Neutrophil (primary cell): ENCODE data around the gene PDE1A.

Source experiments
- H3K27ac ChIP-seq: fragments of 200-600 bp; sonication (generic); 2 replicates; pipeline ENCODE4 v1.5.1; 2016; ENCODE audit warnings: mild to moderate bottlenecking, moderate library complexity
- H3K27me3 ChIP-seq: fragments of 200-600 bp; sonication (generic); 2 replicates; pipeline ENCODE4 v1.6.0; 2016; ENCODE audit warnings: mild to moderate bottlenecking
- H3K36me3 ChIP-seq: fragments of 200-600 bp; sonication (generic); 2 replicates; pipeline ENCODE4 v1.5.1; 2017
- H3K4me1 ChIP-seq, 2 experiments: fragments of 200-600 bp in 1 of 2; sonication (generic) in 1 of 2; 1 replicate in 1 of 2; 2 replicates in 1 of 2; pipeline versions ENCODE4 v1.5.1 to v1.6.1; 2013 to 2016; ENCODE audit warnings: low read depth in 1 of 2, low read length in 1 of 2, mild to moderate bottlenecking in 1 of 2, moderate library complexity in 1 of 2; ENCODE audit not compliant: control insufficient read depth in 1 of 2, insufficient read depth in 1 of 2
- H3K4me3 ChIP-seq, 2 experiments: fragments of 200-600 bp in 1 of 2; sonication (generic) in 1 of 2; 1 replicate in 1 of 2; 2 replicates in 1 of 2; pipeline ENCODE4 v1.5.1; 2013 to 2016; ENCODE audit warnings: low read depth in 1 of 2, low read length in 1 of 2, mild to moderate bottlenecking in 1 of 2, moderate library complexity in 1 of 2
- H3K9me3 ChIP-seq: fragments of 200-600 bp; sonication (generic); 2 replicates; pipeline ENCODE4 v1.5.1; 2016
- TF ChIP-seq, protein P1 (sequence below): fragments of 200-600 bp; sonication (generic); IDR thresholded peaks from 2 replicates; pipeline ENCODE4 v1.5.1; 2016; ENCODE audit warnings: antibody characterized with exemption

Gene PDE1A

DNA sequence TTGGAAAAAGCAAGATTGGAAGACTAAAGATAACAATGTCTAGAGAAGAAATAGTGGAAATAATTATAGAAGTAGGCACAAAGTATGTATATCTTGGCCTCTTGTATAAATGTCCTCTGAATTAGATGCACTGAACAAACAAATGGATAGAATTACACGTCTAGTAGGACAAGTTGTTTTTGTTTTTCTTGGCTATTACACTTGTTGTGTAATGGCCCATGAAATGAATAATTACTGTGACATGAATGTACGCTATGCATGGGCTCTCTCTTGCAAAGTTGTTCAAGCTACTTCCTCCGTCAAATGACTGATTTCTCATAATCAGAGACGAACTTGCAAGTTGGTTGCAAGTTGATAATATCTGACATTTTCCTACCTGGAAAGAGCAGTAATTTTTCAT, 126.2 kb downstream of the PDE1A start:
- TF ChIP-seq, protein P1, sequence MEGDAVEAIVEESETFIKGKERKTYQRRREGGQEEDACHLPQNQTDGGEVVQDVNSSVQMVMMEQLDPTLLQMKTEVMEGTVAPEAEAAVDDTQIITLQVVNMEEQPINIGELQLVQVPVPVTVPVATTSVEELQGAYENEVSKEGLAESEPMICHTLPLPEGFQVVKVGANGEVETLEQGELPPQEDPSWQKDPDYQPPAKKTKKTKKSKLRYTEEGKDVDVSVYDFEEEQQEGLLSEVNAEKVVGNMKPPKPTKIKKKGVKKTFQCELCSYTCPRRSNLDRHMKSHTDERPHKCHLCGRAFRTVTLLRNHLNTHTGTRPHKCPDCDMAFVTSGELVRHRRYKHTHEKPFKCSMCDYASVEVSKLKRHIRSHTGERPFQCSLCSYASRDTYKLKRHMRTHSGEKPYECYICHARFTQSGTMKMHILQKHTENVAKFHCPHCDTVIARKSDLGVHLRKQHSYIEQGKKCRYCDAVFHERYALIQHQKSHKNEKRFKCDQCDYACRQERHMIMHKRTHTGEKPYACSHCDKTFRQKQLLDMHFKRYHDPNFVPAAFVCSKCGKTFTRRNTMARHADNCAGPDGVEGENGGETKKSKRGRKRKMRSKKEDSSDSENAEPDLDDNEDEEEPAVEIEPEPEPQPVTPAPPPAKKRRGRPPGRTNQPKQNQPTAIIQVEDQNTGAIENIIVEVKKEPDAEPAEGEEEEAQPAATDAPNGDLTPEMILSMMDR: no peak
- Histone ChIP-seq H3K27me3 (no peaks in the 10 kb centered on the region), H3K27ac (no peak overlapping the region), H3K4me3 (no peak overlapping the region), H3K4me1 (no peaks in the 10 kb centered on the region), H3K9me3 (no peaks in the 10 kb centered on the region), H3K36me3 (no peaks in the 10 kb centered on the region)

DNA sequence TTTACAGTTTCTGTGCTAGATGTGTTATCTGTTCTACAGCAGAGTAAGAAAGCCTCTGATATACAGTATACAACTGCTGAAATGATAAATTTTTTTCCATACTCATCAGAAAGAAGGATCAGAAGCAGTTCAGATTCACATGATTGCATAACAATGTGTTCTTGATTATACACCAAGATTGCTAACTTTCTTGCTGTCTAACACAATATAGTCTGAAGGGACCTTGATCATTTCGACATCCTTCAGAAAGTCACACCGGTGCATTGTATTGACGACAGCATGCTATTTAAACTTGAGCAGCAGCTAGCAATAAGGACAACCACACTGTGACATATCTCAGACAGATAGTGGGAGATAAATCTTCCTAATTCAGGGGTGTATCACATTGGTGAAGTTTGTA, 127.2 kb downstream of the PDE1A start:
- no peaks in the 10 kb centered on the region for H3K36me3 ChIP-seq
- H3K27ac ChIP-seq: no peak overlapping the region
- no peaks in the 10 kb centered on the region for H3K27me3 ChIP-seq
- no peaks in the 10 kb centered on the region for H3K9me3 ChIP-seq
- TF ChIP-seq, protein P1: no peak
- H3K4me3 ChIP-seq: no peak overlapping the region
- H3K4me1 ChIP-seq: no peaks in the 10 kb centered on the region

DNA sequence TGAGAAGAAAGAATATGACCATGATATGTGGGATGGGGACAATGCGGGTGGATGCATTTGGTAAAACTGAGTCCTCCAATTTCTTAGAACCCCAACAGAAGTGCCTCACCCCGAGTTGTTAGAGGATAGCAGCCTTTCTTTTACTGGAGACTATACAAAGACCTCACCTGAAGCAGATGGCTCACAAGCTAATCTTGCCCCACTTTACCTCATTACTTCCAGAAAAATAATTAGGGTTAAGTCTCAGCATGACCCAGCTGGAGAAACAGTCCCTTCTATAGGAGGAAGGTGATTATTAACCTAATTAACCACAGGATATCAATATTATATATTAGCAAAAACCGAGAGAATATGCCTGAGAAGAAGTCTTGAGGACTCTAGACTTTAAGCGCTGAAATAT, 128.4 kb downstream of the PDE1A start:
- no peak overlapping the region for H3K4me3 ChIP-seq
- H3K27me3 ChIP-seq: no peaks in the 10 kb centered on the region
- no peaks in the 10 kb centered on the region for H3K36me3 ChIP-seq
- H3K27ac ChIP-seq: no peak overlapping the region
- TF ChIP-seq, protein P1: no peak
- H3K4me1 ChIP-seq: no peaks in the 10 kb centered on the region
- no peaks in the 10 kb centered on the region for H3K9me3 ChIP-seq

DNA sequence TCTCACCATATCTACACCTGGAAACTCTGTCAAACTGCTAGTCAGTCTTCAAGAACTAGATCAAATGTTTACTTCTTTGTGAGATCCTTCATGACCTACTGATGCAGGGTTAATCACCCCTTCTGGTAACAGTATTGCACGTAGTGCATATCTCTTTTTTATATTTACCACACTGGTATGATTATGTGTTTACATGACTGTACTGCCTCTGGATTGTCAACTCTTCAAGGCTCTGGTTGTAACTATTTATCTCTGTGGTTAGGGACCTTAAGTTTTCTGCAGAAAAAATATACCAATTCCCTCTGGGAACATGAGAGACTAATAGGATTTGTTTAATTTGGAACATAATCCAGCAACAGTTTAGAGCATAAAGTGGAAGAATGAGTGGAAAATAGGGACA, 135.5 kb downstream of the PDE1A start:
- Histone ChIP-seq H3K27me3 (no peaks in the 10 kb centered on the region), H3K4me1 (no peaks in the 10 kb centered on the region), H3K9me3 (no peaks in the 10 kb centered on the region), H3K36me3 (no peaks in the 10 kb centered on the region), H3K27ac (no peak overlapping the region), H3K4me3 (no peak overlapping the region)
- TF ChIP-seq, protein P1: no peak

DNA sequence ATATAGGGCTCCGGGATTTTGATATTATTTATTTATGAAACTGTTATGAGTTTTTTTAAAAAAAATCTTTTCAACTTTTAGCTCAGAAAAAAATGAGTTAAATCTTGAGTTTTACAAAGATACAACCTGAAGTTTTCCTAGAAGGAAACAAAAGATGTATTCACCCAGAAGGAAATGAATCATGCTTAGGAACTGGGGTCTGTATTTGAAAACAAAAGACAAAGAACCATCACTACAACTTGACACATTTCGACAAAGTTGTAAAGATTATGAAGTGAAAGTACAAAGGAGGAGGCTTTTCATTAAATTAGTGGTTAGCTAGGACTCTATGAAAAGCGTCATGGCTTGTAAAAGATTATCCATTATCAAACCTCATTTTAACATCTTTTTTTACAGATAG, 143.3 kb downstream of the PDE1A start:
- Histone ChIP-seq H3K4me1 (no peaks in the 10 kb centered on the region), H3K27ac (no peak overlapping the region), H3K36me3 (no peaks in the 10 kb centered on the region), H3K9me3 (no peaks in the 10 kb centered on the region), H3K4me3 (no peak overlapping the region), H3K27me3 (no peaks in the 10 kb centered on the region)
- TF ChIP-seq, protein P1: no peak

- TF ChIP-seq, protein P1: no peak
- no peak overlapping the region for H3K4me3 ChIP-seq
- H3K9me3 ChIP-seq: no peaks in the 10 kb centered on the region
- no peak overlapping the region for H3K27ac ChIP-seq
- H3K4me1 ChIP-seq: no peaks in the 10 kb centered on the region
- no peaks in the 10 kb centered on the region for H3K27me3 ChIP-seq
- H3K36me3 ChIP-seq: no peaks in the 10 kb centered on the region
These were observed 145.6 kb downstream of the PDE1A start for GRCh38 chr2:182281276-182281675.
